HCT116 (cell line): ENCODE data around the gene COA7. TPM values are rescaled to one million over a fixed set of nuclear protein-coding genes. Genes with fewer than 3 reads are reported as not detected.

Experiments used
- ATAC-seq: fragments of 200-7000 bp; cut with Tn5 transposase; 2 replicates; pipeline ENCODE4 v1.9.1; 2020; ENCODE audit warnings: mild to moderate bottlenecking, moderate library complexity
- BruUV-seq: library from RNA; stranded (reverse); fragments of 400-500 nt; replicated peaks from 2 replicates; lab custom pipeline; 2021; lab: Mats Ljungman, UMichigan
- CTCF ChIA-PET: fragments of 300-600 bp; sonication (Branson Sonifier 250); formaldehyde crosslinking; loops from one replicate; lab custom pipeline; 2021; ENCODE audit warnings: antibody characterized with exemption; lab: Charles Lee
- POLR2A ChIA-PET: fragments of 300-600, 350-600 bp; sonication (Branson Sonifier 250); formaldehyde crosslinking; loops from one replicate; lab custom pipeline; 2021; ENCODE audit warnings: antibody characterized with exemption; lab: Charles Lee
- RAD21 ChIA-PET, 2 experiments: fragments of 300-600 bp; sonication (Branson Sonifier 250); formaldehyde crosslinking; loops; one replicate each; lab custom pipeline; 2023; ENCODE audit warnings: low total read pairs in 2 of 2; ENCODE audit not compliant: uncharacterized antibody in 2 of 2, unreplicated experiment in 2 of 2, low non-redundant PET in 1 of 2; lab: Charles Lee
- DNase-seq: peaks from one replicate; pipeline ENCODE4 v3.0.0-alpha.2; 2010; ENCODE audit warnings: low read depth, low spot score
- H2AFZ ChIP-seq: fragments of 200-600 bp; shearing (Covaris generic), sonication (generic); 2 replicates; pipeline ENCODE4 v1.6.1; 2017; ENCODE audit warnings: low read depth, mixed run types, mixed read lengths, antibody characterized with exemption, low read length; ENCODE audit not compliant: poor library complexity, severe bottlenecking
- H3K27ac ChIP-seq: 2 replicates; pipeline ENCODE4 v1.5.1; 2012; ENCODE audit warnings: low read depth, low read length
- H3K27me3 ChIP-seq: fragments of 200-600 bp; sonication (generic); 2 replicates; pipeline ENCODE4 v1.6.1; 2016; ENCODE audit warnings: mixed run types, low read length, mixed read lengths; ENCODE audit not compliant: insufficient read depth
- H3K36me3 ChIP-seq, 2 experiments: fragments of 200-500 bp in 1 of 2; fragments of 200-600 bp in 1 of 2; sonication (Bioruptor generic) in 1 of 2; sonication (generic) in 1 of 2; 2 replicates each; pipeline versions ENCODE4 v1.5.1 to v1.6.1; 2014 to 2016; ENCODE audit warnings: low read length in 2 of 2, inconsistent platforms in 1 of 2, mixed read lengths in 1 of 2, mixed run types in 1 of 2; ENCODE audit not compliant: insufficient read depth in 2 of 2, control insufficient read depth in 1 of 2
- H3K4me1 ChIP-seq, 2 experiments: fragments of 200-600 bp in 1 of 2; sonication (generic) in 1 of 2; 2 replicates each; pipeline versions ENCODE4 v1.5.1 to v1.6.1; 2012 to 2017; ENCODE audit warnings: low read length in 2 of 2, inconsistent platforms in 1 of 2, mild to moderate bottlenecking in 1 of 2, mixed read lengths in 1 of 2, mixed run types in 1 of 2, moderate library complexity in 1 of 2; ENCODE audit not compliant: insufficient read depth in 2 of 2, control insufficient read depth in 1 of 2
- H3K4me2 ChIP-seq: fragments of 200-600 bp; sonication (generic); 2 replicates; pipeline ENCODE4 v1.6.1; 2017; ENCODE audit warnings: mixed run types, low read length, mixed read lengths
- H3K4me3 ChIP-seq, 2 experiments: fragments of 200-600 bp in 1 of 2; sonication (generic) in 1 of 2; replicated peaks in 1 of 2; 2 replicates each; pipeline ENCODE4 v1.5.1; 2011 to 2016; ENCODE audit warnings: low read length in 2 of 2, control low read depth in 1 of 2, low read depth in 1 of 2, mild to moderate bottlenecking in 1 of 2, mixed read lengths in 1 of 2, mixed run types in 1 of 2
- H3K79me2 ChIP-seq: fragments of 200-600 bp; sonication (generic); 2 replicates; pipeline ENCODE4 v1.6.1; 2017; ENCODE audit warnings: mild to moderate bottlenecking, mixed run types, low read length, moderate library complexity, mixed read lengths; ENCODE audit not compliant: insufficient read depth
- H3K9ac ChIP-seq: fragments of 200-600 bp; sonication (generic); 2 replicates; pipeline ENCODE4 v1.6.1; 2016; ENCODE audit warnings: low read length, mixed read lengths
- H3K9me2 ChIP-seq: fragments of 200-600 bp; sonication (generic), shearing (Covaris generic); 2 replicates; pipeline ENCODE4 v1.6.1; 2017; ENCODE audit warnings: mixed run types, mild to moderate bottlenecking, moderate library complexity; ENCODE audit not compliant: insufficient read depth
- H3K9me3 ChIP-seq, 2 experiments: fragments of 200-500 bp in 1 of 2; fragments of 200-600 bp in 1 of 2; sonication (Bioruptor generic) in 1 of 2; sonication (generic) in 1 of 2; 2 replicates each; pipeline ENCODE4 v1.6.1; 2014 to 2017; ENCODE audit warnings: low read length in 2 of 2, mixed read lengths in 2 of 2, inconsistent platforms in 1 of 2, low read depth in 1 of 2, mild to moderate bottlenecking in 1 of 2, mixed run types in 1 of 2, moderate library complexity in 1 of 2; ENCODE audit not compliant: control insufficient read depth in 1 of 2, insufficient read depth in 1 of 2
- H4K20me1 ChIP-seq: fragments of 200-600 bp; sonication (generic), shearing (Covaris generic); 2 replicates; pipeline ENCODE4 v1.6.1; 2017; ENCODE audit warnings: mixed run types, mild to moderate bottlenecking, moderate library complexity; ENCODE audit not compliant: insufficient read depth
- EZH2 ChIP-seq: fragments of 200-600 bp; sonication (generic); IDR thresholded peaks from 2 replicates; pipeline ENCODE4 v1.6.1; 2017; ENCODE audit warnings: antibody characterized with exemption, mixed run types
- EZH2phosphoT487 ChIP-seq: fragments of 200-600 bp; IDR thresholded peaks from 2 replicates; pipeline ENCODE4 v1.6.1; 2018; ENCODE audit warnings: antibody characterized with exemption, borderline replicate concordance
- JUND ChIP-seq: IDR thresholded peaks from 2 replicates; pipeline ENCODE4 v1.6.1; 2012
- POLR2AphosphoS5 ChIP-seq: IDR thresholded peaks from 2 replicates; pipeline ENCODE4 v1.6.1; 2011; ENCODE audit warnings: mild to moderate bottlenecking, low read depth, low read length, moderate library complexity
- RAD21 ChIP-seq: IDR thresholded peaks from 2 replicates; pipeline ENCODE4 v1.6.1; 2012; ENCODE audit warnings: low read depth, mild to moderate bottlenecking
- SRF ChIP-seq: IDR thresholded peaks from 2 replicates; pipeline ENCODE4 v1.6.1; 2012; ENCODE audit warnings: low read depth
- ZBTB33 ChIP-seq: IDR thresholded peaks from 2 replicates; pipeline ENCODE4 v1.6.1; 2011; ENCODE audit warnings: mild to moderate bottlenecking, low read length, moderate library complexity; ENCODE audit not compliant: insufficient replicate concordance; ENCODE audit errors: extremely low read depth
- ZFX ChIP-seq: fragments of 450-650 bp; IDR thresholded peaks from 2 replicates; pipeline ENCODE4 v1.6.1; 2017
- ZNF274 ChIP-seq: fragments of 200-500 bp; sonication (Bioruptor generic); IDR thresholded peaks from 2 replicates; pipeline ENCODE4 v1.6.1; 2014; ENCODE audit warnings: mild to moderate bottlenecking, low read depth, low read length, inconsistent platforms
- intact Hi-C: fragments of 100-400 bp; cut with micrococcal nuclease; formaldehyde crosslinking; loops from 2 replicates; pipeline ENCODE4 v1.10.0; 2022
- total RNA-seq: library from RNA; stranded (reverse); gene quantifications from one replicate; pipeline ENCODE4 v1.2.1, GENCODE V29; 2021; ENCODE audit not compliant: unreplicated experiment
- TF ChIP-seq, protein P1 (sequence below), 3 experiments: fragments of 200-600 bp in 1 of 3; sonication (generic) in 1 of 3; IDR thresholded peaks in 2 of 3; conservative IDR thresholded peaks in 1 of 3; 2 replicates each; pipeline ENCODE4 v1.5.1; 2012 to 2017; ENCODE audit warnings: low read depth in 2 of 3, low read length in 2 of 3, antibody characterized with exemption in 1 of 3, borderline replicate concordance in 1 of 3, control low read depth in 1 of 3, mild to moderate bottlenecking in 1 of 3, mixed read lengths in 1 of 3, mixed run types in 1 of 3, moderate library complexity in 1 of 3; ENCODE audit not compliant: insufficient read depth in 1 of 3

The COA7 gene
- total RNA-seq, 1 experiment from 2014 or later, result 43.6 TPM

DNA sequence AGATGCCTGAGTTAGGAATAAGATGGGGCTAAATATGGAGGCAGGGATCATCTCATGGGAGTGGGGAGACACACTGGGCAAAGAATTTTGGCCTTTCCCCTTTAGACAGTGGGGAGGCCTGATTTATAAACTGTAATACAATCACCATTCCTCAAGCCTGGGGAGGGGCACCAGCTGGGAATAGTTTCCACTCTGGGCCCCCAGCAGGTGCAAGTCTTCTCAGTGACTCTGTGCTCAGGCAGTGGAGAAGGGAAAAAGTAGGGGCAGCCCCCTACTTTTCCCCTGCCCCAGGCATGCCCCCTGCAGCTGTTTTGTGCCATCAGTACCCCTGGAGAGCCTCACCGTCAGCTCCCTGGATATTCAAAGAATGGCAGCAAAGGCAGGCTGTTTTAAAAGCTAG lies 19.1 kb downstream of the COA7 start:
- Histone ChIP-seq H3K9me2 (no peaks in the 10 kb centered on the region), H3K4me3 (no peak overlapping the region), H3K9ac (no peak overlapping the region), H3K27me3 (no peaks in the 10 kb centered on the region), H3K4me1 (peaks cover 7 to 12% of the 10 kb centered on the region in 2 experiments; a peak in 3 of 4 replicates), H3K27ac (no peak overlapping the region), H3K4me2 (no peak overlapping the region), H2AFZ (no peak overlapping the region), H3K36me3 (no peaks in the 10 kb centered on the region), H3K79me2 (no peaks in the 10 kb centered on the region), H3K9me3 (no peaks in the 10 kb centered on the region), H4K20me1 (no peaks in the 10 kb centered on the region)
- DNase-seq (no peak), ATAC-seq (no peak)
- RAD21 ChIA-PET, result no interaction called here
- BruUV-seq, result no TSS peak
- POLR2A ChIA-PET, result no interaction called here
- TF ChIP-seq EZH2phosphoT487, result no peak
- TF ChIP-seq ZNF274, result no peak
- TF ChIP-seq ZFX, result no peak
- no peak for TF ChIP-seq JUND
- TF ChIP-seq ZBTB33, result no peak
- TF ChIP-seq EZH2, result no peak
- no peak for TF ChIP-seq RAD21
- TF ChIP-seq, protein P1, sequence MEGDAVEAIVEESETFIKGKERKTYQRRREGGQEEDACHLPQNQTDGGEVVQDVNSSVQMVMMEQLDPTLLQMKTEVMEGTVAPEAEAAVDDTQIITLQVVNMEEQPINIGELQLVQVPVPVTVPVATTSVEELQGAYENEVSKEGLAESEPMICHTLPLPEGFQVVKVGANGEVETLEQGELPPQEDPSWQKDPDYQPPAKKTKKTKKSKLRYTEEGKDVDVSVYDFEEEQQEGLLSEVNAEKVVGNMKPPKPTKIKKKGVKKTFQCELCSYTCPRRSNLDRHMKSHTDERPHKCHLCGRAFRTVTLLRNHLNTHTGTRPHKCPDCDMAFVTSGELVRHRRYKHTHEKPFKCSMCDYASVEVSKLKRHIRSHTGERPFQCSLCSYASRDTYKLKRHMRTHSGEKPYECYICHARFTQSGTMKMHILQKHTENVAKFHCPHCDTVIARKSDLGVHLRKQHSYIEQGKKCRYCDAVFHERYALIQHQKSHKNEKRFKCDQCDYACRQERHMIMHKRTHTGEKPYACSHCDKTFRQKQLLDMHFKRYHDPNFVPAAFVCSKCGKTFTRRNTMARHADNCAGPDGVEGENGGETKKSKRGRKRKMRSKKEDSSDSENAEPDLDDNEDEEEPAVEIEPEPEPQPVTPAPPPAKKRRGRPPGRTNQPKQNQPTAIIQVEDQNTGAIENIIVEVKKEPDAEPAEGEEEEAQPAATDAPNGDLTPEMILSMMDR (IDR thresholded peaks at IDR 0.05 in 2 of 3, conservative IDR thresholded peaks at IDR 0.05 in 1 of 3; ENCODE audit: borderline replicate concordance in 1 of 3, insufficient read depth in 1 of 3, low read depth in 2 of 3, low read length in 2 of 3), result no peak
- TF ChIP-seq POLR2AphosphoS5, result no peak
- no peak for TF ChIP-seq SRF
- intact Hi-C loops, result no loop called here
- CTCF ChIA-PET, result no interaction called here
